GM21367 (cell line): Measurements from ENCODE around the gene MGST2.

Experiments
- ATAC-seq: cut with Tn5 transposase; IDR thresholded peaks from one replicate; pipeline ENCODE4 v1.9.1; 2021; ENCODE audit not compliant: unreplicated experiment

The MGST2 gene

DNA sequence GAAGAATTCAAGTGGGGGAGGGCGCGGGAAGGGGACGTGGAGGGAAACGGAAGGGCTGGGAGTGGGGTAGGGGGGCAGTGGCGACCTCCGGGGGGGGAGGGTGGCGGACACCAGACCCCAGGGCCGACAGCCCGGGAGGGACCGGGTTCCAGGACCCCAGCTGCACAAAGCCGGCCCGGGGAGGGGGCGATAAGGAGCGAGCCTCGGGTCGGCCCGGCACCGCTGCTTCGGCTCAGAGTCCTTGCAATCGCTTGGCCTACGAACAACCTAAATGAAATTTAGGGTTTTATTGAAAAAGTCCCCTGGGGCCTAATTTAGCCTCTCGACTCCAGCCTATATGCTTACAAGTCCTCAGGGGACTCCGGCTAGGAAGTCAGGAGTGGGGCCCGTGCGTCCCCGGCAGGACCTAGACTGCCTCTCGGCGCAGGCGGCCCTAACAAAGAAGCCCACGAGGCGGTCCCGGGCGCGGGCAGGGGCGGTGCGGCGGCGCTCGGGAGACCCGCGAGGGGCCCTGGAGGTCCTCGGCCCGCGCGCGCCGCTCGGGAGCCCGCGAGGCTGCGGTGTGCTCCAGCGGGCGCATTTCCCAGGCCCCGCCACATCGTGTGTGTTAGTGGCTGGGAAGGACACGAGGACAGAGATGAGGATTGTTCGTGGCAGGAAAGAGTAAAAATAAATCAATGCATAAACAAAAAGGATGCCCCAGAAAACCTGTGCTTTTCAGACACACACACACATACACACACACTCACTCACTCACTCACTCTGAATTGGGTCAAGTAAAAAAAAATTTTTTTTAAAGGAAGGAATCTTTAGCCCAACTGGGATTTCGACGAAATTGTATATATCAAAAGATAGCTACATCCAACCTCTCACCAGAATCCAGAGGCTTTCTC is 70.0 kb downstream of the MGST2 start:
- no peak for ATAC-seq

DNA sequence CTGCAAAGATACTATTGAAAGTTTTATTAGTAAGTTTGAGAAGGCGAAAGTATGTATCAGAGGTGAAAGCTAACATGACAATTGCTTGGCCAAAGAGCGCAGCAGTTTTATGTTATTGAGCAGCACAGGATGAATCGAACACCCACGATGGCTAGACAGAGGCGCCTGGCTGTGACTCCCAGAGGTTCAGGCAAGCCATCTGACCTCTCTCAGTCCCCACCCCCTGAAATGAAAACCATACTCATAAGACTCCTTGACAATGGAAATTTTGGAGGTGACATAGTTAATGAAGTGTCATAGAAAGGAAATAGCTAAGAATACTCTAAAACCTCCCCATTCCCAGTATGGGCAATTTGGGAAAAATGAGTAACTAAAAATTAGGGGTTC is 70.6 kb downstream of the MGST2 start:
- ATAC-seq, result no peak

DNA sequence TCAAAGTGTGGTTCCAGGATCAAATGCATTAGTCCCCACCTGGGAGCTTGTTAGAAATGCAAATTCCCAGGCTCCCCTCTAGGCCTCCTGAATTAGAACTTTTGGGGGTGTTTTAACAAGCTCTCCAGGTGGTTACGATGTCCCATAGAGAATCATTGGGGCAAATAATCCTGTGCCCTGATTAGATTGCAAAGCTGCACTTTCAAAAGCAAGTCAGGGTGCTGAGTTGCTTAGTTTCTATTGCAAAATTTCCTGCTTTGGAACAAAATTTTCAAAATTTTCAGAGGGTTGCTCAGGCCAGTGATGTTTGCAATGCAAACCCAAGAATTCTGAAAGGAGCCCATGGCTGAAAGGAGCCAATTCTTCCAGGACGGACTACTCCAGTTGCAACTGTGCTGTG is 71.0 kb downstream of the MGST2 start:
- ATAC-seq, result no peak

DNA sequence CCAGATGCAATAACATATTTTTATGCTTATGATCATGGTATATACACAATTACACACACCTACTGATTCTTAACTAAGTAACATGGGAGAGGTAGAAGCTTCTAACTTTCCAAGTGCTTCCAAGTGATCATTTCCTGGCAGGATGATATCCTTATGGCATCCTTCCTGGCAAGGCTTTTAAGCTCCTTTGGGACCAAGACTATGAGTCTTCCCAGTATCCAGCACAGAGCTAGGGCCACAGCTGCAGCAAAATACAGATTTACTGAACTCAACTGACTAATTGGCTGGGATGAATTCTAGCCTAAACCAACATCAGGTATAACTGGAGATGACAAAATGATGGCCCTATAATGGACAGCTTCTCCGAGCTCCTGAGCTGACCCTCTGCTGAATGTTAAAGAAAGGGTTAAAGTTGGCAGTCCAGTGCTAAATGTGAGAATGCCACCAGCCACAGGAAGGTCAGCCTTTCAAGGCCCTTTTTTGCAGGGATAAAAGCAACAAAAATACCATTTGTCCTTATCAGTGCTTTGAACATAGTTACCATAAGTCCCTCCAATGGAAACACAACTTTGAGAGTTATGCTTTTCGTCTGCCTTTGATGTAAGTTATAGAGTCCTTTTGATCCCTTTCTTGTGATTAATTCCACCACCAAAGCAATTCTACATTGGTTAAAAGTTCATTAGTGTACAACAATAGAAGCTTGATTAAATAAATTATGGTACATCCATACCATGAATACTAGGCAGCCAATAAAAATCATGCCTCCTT is 73.4 kb downstream of the MGST2 start:
- ATAC-seq, result no peak

DNA sequence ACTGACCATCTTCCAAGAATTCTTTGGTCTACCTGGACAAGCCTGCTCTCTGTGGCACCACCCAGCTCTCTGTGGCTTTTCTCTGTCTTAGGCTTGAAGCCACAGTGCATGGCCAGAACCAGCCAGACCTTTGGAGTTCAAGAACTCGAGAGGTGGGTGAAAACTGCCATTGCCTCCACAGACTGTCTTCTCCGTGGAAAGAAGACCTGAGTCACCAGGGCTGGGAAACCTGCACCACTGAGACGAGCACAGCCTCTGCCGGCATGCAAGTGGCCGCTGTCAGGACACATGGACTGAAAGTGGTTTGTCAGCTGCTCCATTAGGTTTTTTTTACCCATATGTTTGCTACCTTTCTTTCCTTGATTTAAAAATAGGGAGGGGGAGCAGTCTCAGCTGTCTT is 74.5 kb downstream of the MGST2 start:
- ATAC-seq, result no peak

DNA sequence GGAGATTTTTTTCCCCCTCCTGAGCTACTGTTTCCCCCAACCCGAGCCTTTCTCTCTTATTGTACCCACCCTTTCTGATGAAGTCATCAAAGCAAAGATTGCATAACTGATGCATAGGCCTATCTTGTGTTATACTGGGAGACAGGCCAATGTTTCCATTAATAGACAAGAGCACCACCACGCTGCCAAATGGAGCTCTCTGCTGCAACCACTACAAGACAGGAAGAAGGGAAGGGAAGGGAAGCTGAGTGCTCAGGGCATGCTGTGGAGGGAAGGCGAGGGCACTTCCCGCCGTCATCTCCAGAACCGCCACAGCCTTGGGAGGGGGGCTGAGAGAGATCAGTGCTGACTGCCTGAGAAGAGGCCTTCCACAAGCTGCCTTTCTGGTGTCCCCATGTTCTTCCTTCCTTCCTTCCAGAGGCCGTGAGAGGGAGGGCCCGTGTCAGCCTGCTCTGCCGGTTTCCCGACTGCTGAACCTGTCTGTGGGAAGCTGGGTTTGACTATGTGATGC is 75.0 kb downstream of the MGST2 start:
- no peak for ATAC-seq

DNA sequence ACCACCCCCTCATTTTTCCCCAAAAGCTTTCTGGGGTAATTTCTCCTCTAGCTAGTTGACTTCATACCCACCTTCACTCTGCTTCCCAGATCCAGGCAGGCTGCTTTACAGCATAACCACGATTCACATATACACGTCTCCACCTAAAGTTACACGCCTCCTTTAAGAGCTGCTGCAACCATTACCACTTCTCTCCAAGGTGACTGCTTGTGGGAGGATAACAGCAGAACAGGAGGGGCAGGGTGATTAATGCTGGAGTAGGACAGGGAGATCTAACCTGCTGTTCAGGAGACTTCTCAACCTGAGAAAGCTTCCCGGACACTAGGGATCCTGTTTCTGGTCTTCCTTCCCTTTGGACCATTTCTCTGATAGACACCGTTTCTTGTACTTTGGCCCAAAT is 77.4 kb downstream of the MGST2 start:
- ATAC-seq, result no peak

DNA sequence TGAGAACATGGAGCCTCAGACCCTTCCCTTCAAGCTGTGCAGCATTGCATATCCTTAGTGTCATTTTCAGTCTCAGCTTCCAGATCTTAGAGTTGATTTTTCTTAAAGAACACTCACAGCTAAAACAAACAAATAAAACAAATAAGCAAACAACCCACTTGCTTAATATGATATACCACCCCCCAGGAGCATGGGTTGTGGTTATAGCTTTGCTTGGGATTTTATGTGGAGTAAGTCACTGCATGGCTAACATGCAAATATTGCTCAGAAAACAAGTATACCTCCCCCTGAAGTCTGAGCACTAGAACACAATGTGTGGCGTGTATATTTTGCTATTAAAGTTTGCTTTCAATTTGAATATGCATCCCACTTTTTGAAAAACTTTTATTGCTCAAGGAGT is 78.6 kb downstream of the MGST2 start:
- no peak for ATAC-seq

DNA sequence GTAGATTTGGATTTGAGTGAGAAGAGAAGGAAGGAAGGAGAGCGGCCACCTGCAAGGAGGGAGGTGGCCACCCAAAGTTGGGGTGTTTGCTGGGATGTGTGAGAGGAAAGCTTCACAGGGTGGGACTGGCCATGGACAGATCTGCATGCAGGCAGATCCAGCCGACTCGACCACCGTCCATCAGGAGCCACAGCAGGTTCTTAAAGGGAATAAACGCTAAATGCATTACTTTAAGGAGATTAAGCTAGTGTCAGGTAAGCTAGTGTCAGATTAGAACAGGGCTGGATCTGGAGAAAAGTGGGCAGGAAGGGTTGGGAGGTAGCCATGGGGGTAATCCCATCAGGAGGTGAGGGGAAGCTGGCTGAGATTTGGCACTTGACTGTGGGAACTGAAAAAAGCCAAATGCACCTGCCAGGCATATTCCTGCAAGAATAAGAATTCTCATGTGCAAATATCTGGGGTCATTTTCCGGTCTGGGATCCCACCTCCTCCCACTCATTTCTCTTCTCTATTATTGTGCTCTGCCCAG is 79.6 kb downstream of the MGST2 start:
- ATAC-seq, result no peak

DNA sequence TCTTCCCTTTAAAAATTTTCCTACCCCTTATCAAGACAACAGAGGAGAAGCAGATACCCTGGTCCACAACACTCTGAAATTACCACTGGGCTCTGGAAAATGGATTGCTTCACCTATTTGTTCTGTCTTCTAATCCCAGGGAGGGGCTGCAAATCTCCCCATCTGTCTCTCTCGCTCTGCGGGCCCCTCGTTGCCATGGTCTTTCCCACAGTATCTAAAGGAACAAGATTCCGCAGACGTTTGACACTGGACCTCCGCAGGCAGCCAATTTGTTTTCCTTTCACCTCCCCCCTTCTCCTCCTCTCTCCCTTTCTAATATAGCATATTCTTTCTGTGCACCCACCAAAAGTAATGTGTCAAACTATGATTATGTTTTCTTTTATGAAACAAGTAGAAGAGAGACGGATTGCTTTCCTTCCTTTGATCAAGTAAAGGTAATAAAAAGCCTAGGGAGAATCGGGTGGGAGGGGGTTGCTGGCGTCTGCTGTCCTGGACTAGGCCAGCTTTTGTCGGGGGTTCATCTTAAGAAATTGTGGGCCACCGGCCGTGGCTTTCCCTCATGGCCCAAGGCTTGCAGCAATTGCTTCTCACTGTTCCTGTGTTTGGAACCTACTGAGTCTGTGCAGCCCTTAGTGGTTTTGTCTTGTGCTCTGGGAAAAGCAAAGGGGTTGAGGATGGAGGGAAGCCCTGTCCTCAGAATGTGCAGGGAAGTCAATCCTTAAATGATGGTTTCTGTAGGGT is 81.0 kb downstream of the MGST2 start:
- no peak for ATAC-seq

DNA sequence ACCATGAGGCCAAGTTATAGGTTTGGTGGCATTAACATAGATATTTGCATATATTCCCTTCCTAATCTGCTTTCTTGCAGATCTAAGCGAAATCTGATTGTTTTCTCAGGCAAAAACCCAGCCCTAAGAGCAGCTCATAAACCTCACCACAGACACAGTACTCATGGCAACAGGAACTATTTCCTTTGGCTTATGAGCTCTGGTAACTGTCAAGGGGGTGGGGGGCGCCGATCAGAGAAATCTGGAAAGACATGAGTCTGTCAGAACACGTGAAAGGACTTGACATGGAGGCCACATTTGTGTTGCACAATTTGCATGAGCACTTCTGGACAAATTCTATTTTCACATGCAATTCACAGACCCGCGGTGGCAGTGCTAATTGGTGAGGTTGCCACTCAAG is 83.7 kb downstream of the MGST2 start:
- ATAC-seq, result no peak

DNA sequence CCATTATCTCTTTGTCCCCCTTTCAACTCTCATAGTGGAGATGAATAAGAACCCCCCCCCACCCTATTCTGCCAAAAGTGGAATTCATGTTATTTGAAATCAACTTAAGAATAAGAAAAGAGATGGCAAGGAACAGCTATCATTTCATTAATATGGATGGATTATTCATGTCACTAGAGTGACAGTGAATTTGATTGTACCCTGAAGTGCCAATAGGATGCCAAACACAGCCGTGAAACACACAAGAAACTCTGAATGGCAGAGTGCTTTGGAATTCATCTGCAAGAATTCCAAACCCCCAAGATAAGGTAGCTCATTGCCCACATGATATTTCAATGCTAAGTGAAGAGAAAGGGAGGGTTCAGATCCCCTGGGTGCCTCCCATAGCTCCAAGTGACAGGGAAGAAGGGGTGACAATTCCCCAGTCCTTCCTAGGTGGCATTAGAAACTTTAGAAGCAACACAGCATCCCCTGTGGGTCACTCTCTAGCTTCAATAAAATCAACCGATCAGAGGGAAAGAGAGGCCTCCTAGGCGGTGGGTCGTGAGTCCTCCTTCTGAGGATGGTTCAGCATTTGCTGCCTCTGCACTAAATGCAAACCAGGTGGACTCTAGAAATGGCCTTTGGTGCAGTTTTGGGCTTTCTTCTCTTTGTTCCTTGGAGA is 84.3 kb downstream of the MGST2 start:
- ATAC-seq, result no peak

DNA sequence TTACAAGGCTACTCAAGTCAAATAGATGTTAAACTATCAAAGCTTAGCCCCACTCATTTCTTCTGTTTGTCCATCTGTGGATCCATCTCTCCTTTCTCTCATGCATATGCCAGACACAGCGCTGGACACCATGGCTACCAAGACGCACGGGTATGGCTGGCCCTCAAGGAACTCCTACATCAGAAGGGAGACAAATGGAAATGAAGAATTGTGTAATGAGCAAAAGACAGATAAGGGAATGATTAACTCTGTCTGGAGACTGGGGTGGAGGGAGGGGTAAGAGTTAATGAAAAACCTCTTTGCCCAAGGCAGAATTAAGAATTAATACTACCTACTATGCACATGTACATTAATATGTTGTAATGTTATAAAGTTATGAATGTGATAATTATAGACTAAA is 88.1 kb downstream of the MGST2 start:
- no peak for ATAC-seq
